ENCODE data around the gene UBR3.
"Not testable (repeated sequence)": the region's sequence is repeated elsewhere in the genome, so short reads cannot be mapped to it uniquely, and the experiment has no call there.

The UBR3 gene

DNA sequence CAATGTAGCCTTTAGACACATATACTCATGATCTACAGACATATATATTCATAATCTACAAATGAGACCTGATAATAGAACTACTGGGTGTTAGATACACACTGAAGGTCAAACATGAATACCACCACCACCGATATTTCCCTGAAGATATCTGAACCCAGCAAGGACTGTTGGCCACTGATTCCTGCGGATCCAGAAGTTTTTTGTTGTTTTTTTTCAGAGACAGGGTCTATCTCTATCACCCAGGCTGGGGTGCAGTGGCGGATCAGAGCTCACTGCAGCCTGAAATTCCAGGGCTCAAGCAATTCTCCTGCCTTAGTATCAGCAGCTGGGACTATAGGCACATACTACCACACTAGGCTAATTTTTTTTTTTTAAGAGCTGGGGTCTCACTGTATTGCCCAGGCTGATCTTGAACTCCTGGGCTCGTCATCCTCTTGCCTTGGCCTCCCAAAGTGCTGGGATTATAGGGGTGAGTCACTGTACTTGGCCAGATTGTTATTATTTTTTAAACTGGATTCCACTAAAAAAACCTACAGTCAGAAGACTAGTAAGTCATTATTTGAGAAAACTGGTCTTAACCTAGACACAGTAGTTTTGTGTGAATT, 4.4 kb upstream of the UBR3 start:
- no peak for DNase-seq

DNA sequence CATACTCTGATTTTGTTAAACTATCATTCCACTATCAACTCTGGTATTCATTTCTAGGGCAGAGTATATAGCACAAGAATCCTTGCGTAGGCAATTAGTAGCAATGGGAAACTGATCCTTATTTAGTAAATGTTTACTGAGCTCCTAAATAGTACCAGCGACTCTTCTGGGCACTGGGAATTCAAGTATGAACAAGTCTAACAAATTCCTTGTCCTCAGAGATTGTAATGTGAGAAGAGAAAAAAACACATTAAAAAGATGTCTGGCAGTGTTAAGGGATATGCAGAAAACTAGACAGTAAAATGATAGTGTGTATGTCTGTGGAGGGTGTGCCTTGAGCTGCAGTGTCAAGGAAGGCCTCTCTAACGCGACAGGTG, 3.3 kb upstream of the UBR3 start:
- DNase-seq, result no peak

DNA sequence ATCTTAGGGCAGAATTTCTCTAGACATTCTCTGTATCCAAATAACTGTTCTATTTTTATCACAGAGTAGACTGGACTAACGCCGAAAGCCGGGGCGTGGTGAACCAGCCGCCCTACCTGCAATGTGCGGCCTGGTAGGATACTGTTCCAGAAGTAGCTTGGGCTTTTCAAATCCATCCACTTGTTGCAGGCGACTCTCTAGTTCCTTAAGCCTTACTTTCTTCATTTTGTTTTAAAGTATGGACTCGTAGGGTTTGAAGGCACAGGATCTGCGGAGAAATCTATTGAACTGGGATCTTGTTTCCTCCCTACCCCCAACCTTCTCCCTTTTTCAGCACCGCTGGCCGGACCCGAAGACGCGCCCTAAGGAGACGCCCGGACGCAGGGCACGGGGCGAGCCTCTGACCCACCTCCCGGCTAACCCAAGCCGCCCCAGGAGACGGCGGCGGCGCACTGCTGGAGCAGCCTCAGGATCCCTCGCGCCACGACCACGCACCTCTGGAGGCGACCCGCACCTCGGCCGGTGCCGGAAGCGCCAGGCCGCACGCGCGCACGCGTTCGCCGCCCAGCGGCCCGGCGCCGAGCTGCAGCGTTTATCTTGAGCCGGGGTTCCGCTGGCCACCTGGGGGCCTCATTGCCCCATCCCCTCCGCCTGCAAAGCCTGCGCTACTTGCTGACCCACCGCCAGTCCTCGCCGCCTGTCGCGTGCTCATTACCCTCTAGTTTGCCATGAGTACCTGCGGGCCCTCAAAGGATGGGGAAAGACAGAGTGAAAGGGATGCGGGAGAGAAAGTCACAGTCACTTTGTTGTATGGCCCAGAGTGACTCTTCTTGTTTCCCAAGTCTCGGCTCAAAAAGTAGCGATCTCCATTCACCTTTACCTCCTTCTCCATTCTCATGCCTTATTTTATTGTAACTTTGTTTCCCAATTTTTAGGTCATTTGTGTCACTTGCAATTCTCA, 2.6 kb upstream of the UBR3 start, which contains the start of gene METTL5:
TSS of gene METTL5 (minus strand) at position 533 of the 961 bp plus-strand sequence. CDS start at position 225, 308 bp downstream.
- peak; percentile 52 to 64 (median 57) for DNase-seq

DNA sequence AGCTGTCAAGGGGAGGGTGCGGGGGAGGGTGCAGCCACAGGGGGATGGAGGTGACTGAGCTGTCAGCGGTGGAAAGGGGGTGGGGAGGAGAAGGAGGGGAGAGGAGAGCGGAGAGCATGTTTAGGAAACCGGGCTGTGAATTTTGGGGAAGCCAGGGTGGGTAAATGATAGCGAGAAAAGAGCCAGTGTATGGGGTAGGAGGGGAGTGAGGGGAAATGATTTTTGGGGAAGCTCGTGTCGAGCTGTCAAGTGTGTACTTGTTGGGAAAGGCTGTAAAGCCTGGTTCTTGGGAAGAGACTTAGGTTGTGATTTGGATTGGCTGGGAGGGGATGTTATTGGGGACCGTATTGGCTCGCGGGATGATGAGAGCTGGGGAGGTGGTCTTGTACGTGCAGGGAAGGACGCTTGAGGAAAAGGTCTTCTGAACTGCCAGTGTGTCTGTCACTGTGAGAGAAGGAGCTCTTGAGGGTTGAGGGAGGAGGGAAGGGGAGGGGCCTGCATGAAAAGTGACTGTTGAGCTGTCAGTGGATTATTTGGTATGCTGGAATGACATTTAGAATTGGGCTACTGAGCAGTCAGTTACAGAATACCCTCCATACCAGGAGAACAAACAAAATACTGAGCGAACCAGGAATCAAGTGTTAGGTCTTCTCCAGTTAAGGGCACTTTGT, 1.0 kb downstream of the UBR3 start:
- DNase-seq, result peak in 2 of 4 experiments; percentile 3 to 6

DNA sequence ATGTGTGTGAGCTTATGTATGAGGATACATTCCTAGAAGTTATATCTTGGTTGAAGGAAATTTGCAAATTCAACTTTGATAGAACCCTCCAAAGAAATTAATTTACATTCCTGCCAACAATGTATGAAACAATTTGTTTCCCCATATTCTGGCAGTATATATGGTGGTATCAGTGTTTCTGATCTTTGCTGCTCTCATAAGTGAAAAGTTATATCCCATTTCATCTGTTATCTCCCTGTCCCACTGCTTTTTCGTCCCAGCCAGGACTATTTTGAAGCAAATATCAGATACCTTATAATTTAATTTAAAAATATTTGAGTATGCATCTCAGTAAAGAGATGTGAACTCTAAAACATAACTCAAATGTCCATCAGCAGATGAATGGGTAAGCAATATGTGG, 7.1 kb downstream of the UBR3 start:
- DNase-seq, result no peak

DNA sequence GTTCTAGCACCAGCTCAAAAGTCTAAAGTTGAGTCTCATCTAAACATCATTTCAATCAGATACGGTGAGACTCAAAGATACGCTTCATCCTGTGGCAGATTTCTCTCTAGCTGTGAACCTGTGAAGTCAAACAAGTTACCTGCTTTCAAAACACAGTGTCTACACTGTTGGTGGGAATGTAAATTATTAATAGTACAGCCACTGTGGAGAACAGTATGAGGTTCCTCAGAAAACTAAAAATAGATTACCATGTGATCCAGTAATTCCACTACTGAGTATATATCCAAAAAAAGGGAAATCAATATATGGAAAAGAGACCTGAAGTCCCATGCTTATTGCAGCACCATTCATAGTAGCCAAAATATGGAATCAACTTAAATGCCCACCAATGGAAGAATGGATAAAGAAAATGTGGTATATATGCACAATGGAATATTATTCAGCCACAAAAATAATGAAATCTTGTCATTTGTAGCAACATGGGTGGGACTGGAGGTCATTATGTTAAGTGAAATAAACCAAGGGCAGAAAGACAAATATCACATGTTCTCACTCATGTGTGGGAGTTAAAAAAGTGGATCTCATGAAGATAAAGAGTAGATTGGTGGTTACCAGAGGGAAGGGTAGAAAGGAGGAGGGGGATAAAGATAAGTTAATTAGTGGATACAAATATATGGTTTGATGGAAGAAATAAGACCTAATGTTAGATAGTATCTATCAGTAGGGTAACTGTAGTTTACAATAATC, 11.7 kb downstream of the UBR3 start:
- DNase-seq, result no peak

DNA sequence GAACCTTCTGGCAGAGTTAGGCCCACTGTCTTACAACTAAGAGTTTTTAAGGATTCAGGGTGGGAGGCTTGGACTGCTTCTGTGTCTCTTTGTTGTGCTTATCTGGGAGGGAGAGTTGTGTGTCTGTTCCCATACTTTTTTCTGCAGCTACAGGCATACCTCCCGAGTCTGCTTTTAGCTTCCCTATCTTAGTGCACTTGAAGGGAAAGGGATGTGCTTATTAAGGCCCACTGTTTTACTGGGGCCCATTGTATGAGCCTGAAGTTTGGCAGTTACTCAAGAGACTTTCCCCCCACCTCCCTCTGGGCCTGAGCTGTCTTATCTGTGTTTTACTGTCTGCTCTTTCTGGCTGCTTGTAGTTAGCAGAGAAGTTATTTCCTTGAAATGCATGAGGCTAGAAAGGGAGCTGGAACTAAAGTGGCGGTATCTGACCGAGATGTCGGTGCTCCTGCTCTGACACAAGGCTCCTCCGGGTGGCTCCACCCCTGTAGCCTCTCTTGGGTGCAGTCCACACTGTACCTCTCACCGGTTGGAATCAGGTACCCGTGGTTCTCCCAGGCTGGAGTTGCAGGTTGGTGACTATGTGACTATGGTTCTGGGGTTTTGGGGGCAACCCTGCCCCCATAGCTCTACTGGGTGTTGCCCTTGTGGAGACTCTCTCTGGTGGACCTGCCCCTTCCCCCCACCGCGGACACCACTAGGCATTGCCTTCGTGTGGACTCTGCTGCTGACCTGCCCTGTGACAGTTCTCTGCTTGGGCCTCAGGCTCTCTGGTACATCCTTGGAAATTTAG, 12.9 kb downstream of the UBR3 start:
- DNase-seq, result no peak

DNA sequence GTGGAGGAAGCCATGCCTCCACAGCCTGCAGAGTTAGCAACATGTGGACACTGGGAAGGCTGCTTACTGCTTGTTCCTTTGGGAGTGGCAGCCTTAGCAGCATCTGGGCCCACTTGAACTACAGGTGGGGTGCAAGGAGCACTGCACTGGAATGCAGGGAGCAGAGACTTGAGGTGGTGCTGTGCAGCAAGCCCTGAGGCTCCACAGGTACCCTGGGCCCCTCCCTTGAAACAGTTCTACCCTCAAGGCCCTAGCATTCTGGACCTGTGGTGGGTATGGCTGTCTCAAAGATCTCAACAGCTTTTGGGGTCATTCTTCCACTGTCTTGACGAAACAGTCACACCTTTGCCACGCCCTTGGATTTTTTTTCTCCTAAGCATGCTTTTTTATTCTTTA, 13.5 kb downstream of the UBR3 start:
- no peak for DNase-seq

DNA sequence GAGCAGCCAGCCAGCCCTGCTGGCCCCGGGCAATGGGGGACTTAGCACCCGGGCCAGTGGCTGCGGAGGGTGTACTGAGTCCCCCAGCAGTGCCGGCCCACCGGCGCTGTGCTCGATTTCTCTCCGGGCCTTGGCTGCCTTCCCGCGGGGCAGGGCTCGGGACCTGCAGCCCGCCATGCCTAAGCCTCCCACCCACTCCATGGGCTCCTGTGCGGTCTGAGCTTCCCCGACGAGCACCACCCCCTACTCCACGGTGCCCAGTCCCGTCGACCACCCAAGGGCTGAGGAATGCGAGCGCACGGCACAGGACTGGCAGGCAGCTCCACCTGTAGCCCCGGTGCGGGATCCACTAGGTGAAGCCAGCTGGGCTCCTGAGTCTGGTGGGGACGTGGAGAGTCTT, 14.4 kb downstream of the UBR3 start:
- not testable (repeated sequence) for DNase-seq

DNA sequence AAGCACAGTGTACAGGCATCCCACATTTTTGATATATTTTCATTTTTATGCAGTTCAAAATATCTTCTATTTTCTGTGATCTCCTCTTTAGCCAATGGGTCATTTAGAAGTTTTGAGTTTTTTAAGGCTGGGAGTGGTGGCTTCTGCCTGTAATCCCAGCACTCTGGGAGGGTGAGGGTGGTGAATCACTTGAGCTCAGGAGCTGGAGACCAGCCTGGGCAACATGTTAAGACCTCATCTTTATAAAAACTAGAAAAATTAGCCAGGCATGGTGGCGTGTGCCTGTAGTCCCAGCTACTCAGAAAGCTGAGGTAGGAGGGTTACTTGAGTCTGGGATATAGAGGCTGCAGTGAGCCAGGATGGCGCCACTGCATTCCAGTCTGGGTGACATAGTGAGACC, 17.8 kb downstream of the UBR3 start:
- no peak for DNase-seq

DNA sequence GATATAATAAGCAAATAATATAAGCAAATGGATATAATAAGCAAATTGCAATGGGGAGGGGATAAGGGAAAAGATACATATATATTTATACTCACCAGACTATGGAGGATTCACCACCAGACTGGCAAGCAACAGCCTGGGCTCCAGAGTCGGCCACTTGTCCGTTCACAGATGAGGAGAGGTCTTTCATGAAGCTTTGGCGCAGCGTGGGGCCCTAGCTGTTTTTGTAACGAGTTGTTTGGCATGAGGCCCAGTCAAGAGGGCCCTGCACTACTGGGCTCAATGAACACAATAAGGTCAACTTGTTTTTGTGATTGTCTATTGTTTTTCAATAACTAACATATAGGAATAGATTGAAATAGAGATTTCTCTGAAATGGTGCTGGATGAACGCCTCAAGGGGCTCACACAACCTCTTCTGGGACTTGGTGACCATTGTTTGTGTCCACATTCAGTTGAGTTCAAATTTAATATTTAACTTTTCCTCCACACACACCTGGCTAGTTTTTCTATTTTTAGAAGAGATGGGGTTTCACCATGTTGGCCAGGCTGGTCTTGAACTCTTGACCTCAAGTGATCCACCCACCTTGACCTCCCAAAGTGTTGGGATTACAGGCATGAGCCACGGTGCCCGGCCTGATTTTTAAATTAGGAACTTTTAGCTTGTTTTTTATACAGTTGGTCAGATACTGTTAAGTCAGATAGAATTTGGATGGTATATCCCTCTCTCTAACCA, 21.9 kb downstream of the UBR3 start:
- DNase-seq, result not testable (repeated sequence)

DNA sequence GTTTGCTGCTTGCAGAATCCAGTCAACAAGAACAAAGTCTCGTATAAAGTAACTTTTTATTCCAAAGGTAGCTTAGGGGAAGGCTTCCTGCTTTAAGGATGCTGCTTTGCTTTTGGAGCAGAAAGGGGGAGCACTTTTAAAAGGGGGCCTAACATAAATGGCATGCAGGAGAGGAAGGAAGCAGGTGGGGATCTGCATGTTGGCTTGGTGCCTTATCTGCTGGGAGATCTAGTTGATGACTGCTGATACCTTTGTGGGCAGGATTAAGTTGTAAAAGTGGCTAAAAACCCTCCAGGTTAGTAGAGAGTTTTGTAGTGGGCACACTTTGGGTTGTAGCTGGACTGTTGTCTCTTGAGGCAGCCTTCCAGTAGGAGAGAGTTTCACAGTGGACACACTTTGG, 22.5 kb downstream of the UBR3 start:
- no peak for DNase-seq

DNA sequence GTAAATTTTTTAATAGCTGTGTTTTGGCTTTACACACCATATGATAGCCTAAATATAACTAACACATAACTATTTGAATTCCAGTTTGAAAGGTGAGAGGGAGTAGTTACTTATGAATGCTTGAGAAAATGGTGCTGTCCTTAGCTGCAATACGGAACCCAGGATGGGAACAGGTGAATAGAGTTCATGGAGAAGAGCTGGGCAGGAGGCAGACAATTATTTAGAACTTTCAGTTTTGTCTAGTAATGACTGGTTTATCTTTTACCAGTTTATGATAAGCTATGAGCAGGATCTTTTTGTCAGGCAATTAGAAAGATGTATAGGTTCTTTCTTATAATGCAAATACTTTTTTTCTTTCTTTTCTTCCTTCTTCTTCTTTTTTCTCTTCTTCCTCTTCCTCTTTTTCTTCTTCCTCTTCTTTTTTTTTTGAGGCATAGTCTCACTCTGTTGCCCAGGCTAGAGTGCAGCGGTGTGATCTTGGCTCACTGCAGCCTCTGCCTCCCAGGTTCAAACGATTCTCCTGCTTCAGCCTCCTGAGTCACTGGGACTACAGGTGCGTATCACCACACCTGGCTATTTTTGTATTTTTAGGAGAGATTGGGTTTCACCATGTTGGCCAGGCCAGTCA, 25.9 kb downstream of the UBR3 start:
- no peak for DNase-seq

DNA sequence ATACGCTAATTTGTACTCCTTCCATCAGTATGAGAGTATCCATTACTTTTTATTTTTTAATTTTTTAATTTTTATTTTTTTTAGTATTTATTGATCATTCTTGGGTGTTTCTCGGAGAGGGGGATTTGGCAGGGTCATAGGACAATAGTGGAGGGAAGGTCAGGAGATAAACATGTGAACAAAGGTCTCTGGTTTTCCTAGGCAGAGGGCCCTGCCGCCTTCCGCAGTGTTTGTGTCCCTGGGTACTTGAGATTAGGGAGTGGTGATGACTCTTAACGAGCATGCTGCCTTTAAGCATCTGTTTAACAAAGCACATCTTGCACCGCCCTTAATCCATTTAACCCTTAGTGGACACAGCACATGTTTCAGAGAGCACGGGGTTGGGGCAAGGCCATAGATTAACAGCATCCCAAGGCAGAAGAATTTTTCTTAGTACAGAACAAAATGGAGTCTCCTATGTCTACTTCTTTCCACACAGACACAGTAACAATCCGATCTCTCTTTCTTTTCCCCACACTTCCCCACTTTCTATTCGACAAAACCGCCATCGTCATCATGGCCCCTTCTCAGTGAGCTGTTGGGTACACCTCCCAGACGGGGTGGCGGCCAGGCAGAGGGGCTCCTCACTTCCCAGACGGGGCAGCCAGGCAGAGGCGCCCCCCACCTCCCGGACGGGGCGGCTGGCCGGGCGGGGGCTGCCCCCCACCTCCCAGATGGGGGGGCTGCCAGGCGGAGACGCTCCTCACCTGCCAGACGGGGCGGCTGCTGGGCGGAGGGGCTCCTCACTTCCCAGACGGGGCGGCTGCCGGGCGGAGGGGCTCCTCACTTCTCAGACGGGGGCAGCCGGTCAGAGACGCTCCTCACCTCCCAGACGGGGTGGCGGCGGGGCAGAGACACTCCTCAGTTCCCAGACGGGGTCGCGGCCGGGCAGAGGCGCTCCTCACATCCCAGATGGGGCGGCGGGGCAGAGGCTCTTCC, 28.3 kb downstream of the UBR3 start:
- DNase-seq, result not testable (repeated sequence)

DNA sequence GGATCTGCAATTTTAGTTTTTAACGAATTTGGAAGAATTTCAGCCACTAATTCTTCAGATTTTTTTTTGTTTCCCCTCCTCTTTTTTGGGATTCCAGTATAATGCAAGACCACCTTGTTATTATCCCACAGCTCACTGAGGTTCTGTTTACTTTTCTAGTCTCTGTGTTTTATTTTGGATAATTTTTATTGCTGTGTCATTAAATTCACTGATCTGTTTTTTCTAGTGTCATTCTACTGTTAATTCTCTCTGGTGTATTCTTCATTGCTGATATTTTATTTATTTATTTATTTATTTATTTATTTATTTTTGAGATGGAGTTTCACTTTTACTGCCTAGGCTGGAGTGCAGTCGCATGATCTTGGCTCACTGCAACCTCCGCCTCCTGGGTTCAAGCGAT, 32.2 kb downstream of the UBR3 start:
- no peak for DNase-seq

DNA sequence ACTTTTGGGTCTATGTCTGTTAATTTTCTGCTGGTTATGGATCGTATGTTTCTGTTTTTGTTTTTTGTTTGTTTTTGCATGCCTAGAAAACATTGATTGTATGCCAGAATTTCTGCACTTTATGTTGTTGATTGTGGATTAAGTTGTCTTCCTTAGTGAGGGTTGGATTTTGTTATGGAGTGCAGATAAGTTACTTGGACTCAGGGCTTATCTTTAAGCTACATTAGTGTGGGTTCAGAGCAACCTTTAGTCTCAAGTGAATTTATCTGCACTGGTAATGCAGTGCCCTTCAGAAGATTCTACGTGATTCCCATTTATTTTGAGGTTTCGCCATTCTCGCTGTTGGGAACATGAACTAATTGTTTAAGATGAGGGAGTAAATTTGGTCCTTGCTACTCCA, 32.9 kb downstream of the UBR3 start:
- DNase-seq, result no peak

DNA sequence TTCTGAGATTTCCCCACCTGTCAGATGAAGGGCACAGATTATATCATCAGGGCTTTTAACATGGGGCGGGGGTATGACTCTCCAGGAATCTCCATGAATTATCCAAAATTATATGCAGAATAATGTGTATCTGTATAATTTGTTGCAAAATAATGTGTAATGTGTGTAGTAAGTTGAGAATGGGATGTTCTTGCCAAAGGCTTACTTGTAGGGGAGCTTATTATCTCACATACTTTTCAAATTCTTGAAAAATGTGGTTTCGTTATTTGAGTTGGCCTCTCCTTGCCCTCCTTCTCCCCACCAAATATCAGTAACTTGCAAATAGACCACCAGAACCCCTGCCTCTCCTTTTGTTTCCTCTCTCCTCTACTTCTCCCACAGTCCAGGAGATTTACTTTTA, 35.6 kb downstream of the UBR3 start:
- no peak for DNase-seq

DNA sequence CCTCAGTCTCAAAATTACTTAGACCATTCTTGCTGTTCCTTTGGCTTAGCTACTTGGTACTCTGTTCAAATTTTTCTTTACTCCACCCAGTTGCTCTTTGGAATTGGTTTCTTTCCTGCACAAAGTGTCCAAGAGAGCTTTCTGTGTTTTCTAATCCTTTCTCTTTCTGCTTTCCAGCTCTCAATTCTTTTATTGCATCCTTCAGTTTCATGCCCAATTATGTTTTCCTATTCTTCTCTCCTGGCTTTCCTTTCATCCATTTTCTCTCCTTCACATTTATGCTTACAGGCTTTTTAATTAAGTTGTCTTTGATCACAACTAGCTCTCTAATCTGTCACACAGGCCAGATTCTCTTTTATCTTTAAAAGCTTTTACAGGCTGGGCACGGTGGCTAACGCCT, 38.2 kb downstream of the UBR3 start:
- DNase-seq, result no peak

DNA sequence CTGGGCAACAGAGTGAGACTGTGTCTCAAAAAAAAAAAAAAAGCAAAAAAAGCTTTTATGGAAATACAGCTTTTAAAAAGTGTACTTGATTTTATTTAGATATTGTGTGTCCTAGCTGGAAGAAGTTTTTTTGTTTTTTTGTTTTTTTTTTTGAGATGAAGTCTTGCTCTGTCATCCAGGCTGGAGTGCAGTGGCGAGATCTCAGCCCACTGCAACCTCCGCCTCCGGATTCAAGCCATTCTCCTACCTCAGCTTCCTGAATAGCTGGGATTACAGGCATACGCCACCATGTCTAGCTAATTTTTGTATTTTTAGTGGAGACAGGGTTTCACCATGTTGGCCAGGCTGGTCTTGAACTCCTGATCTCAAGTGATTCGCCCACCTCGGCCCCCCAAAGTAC, 39.0 kb downstream of the UBR3 start:
- DNase-seq, result not testable (repeated sequence)

DNA sequence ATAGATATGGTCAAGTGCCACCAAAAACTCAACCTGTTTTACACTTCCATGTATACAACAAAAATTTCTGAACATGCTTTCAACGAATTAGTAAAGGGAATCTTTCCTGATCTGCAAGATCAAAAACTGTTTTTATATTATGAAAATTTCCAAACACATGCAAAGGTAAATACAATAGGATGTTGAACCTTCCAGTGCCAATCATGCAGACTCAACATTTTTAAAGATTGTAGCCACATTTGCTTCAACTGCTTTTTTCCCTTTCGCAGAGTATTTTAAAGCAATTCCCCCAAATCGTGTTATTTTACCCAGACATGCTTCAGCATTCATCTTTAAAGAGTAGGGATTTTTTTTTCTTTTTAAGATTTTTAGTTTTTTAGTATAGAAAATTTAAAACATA, 40.3 kb downstream of the UBR3 start:
- no peak for DNase-seq
